ENCODE measurements around the gene TESMIN.

DNA sequence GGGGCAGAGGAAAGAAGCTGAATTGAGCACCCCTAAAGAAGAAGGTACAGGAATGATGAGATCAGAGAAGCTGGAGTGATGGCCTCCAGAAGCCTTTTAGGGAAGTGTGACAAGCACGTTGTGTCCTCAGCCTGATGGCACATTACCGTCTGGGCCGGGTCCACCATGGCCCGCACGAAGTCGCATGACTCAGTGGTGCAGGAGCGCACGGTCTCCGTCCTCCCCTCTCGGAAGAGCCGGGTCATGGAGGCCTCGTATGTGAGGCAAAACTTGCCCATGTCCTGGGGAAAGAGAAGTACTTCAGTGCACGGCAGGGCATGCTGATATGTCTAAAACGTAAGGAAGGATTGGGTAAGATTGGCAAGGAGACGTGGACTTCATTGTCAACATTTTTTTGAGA, 11.2 kb upstream of the TESMIN start:
- no peak for TF ChIP-seq POLR2A (IDR thresholded peaks at IDR 0.05; ENCODE audit: low read length)
- TF ChIP-seq GATA1 (IDR thresholded peaks at IDR 0.05; ENCODE audit: low read depth, low read length), result no peak
